ENCODE measurements around the gene WDR47. TPM values are rescaled to one million over a fixed set of nuclear protein-coding genes. Genes with fewer than 3 reads are reported as not detected.

The WDR47 gene
- total and polyA plus RNA-seq, 2 of the 8 experiments (the other 6 are each of a cell fraction or from before 2014, with no cell fraction given): 1.9 to 6.7 TPM

- DNase-seq (ENCODE audit: low read depth in 1 of 2, low spot score in 2 of 2) (no peak), FAIRE-seq (no peak)
- Histone ChIP-seq H3K4me3 (ENCODE audit: extremely low read depth in 1 of 4, insufficient read depth in 2 of 4, low read depth in 3 of 4, low read length in 4 of 4) (no peak overlapping the region), H4K91ac (replicated peaks; ENCODE audit: insufficient read length, low read length) (no peak overlapping the region), H3K23me2 (ENCODE audit: low read depth, low read length) (peaks cover 2% of the 10 kb centered on the region; the same call in 1 of the 2 replicates), H4K20me1 (replicated peaks in 1 of 2; ENCODE audit: control insufficient read depth in 1 of 2, insufficient read depth in 2 of 2, low read length in 2 of 2) (no peaks in the 10 kb centered on the region), H2AK5ac (ENCODE audit: low read depth, low read length) (no peak overlapping the region), H3K9ac (replicated peaks in 1 of 4; ENCODE audit: extremely low read depth in 1 of 4, low read depth in 3 of 4, low read length in 3 of 4) (no peak overlapping the region), H3K9me3 (ENCODE audit: insufficient read depth in 2 of 2, low read depth in 1 of 2, low read length in 1 of 2) (no peaks in the 10 kb centered on the region), H2BK5ac (ENCODE audit: low read depth, low read length) (no peak overlapping the region), H3K14ac (ENCODE audit: insufficient read length) (no peak overlapping the region), H3K79me2 (ENCODE audit: control insufficient read depth in 1 of 2, insufficient read depth in 2 of 2, low read length in 2 of 2) (no peaks in the 10 kb centered on the region), H2BK12ac (ENCODE audit: low read depth, low read length) (no peak overlapping the region), H3K4me1 (replicated peaks in 1 of 4; ENCODE audit: control insufficient read depth in 3 of 4, insufficient read depth in 4 of 4, low read length in 3 of 4) (no peaks in the 10 kb centered on the region), H3K56ac (replicated peaks; ENCODE audit: insufficient read length, low read depth, low read length) (no peak overlapping the region), H3K27me3 (replicated peaks in 1 of 4; ENCODE audit: control insufficient read depth in 3 of 4, extremely low read depth in 1 of 4, insufficient read depth in 3 of 4, low read length in 3 of 4) (no peaks in the 10 kb centered on the region), H3K27ac (ENCODE audit: low read depth, low read length) (no peak overlapping the region), H2BK120ac (replicated peaks; ENCODE audit: low read depth, low read length) (no peak overlapping the region), H4K8ac (ENCODE audit: extremely low read depth, insufficient read depth, low read length) (no peak overlapping the region), H2BK15ac (ENCODE audit: low read length) (no peak overlapping the region), H3K4me2 (ENCODE audit: insufficient read depth in 1 of 2, low read depth in 2 of 2, low read length in 2 of 2) (no peak overlapping the region), H3K18ac (ENCODE audit: extremely low read depth, low read length) (no peak overlapping the region), H2BK20ac (ENCODE audit: low read length) (no peak overlapping the region), H2AFZ (ENCODE audit: low read length) (no peak overlapping the region), H3K79me1 (ENCODE audit: low read depth, low read length) (no peaks in the 10 kb centered on the region), H3K4ac (replicated peaks; ENCODE audit: insufficient read length, low read depth, low read length) (no peak overlapping the region), H3K36me3 (ENCODE audit: control insufficient read depth in 2 of 4, insufficient read depth in 4 of 4, low read length in 3 of 4) (no peaks in the 10 kb centered on the region), H3K23ac (ENCODE audit: insufficient read length) (no peak overlapping the region), H4K5ac (ENCODE audit: insufficient read length, low read depth, low read length) (no peak overlapping the region)
- 85% methylated on average over 3 of the region's 3 CpGs; no CpG with 5 or more reads in 1 of the 2 experiments for WGBS, 2 experiments (ENCODE audit: extremely low coverage in 1 of 2, insufficient coverage in 1 of 2, insufficient read length in 1 of 2, insufficient replicate concordance in 2 of 2, low coverage in 1 of 2, low lambda C conversion rate in 2 of 2, missing lambda C conversion rate in 1 of 2)
- ChIA-PET POLR2A (ENCODE audit: partially characterized antibody) (no interaction called here), CTCF (ENCODE audit: partially characterized antibody) (interaction anchor here (0.8 kb wide), 1 partner anchor 36 kb away, joined by 3 read pairs; no protein-coding TSS in a partner anchor)
- no peak for TF ChIP-seq ATF3 (IDR thresholded peaks at IDR 0.05; ENCODE audit: insufficient read depth, low read depth, low read length)
- no peak for TF ChIP-seq CBX8 (IDR thresholded peaks at IDR 0.05; ENCODE audit: borderline replicate concordance, low read depth, low read length)
- TF ChIP-seq ZNF274 (IDR thresholded peaks at IDR 0.05; ENCODE audit: borderline replicate concordance, extremely low read depth, low read length): no peak
- no peak for TF ChIP-seq CBX5 (IDR thresholded peaks at IDR 0.05; ENCODE audit: low read depth, low read length)
- TF ChIP-seq EZH2 (IDR thresholded peaks at IDR 0.05; ENCODE audit: low read depth, low read length, severe bottlenecking): no peak
- no peak for TF ChIP-seq POLR2AphosphoS5 (IDR thresholded peaks at IDR 0.05; ENCODE audit: low read depth, low read length)
- TF ChIP-seq ASH2L (IDR thresholded peaks at IDR 0.05; ENCODE audit: low read length): no peak
- TF ChIP-seq SAP30 (IDR thresholded peaks at IDR 0.05; ENCODE audit: insufficient read depth, insufficient replicate concordance, low read length): no peak
These were observed 21.1 kb downstream of the WDR47 start for GRCh38 chr1:109020693-109021257.
